Calu3 (cell line): Measurements from ENCODE around the gene IMMP2L. TPM values are rescaled to one million over a fixed set of nuclear protein-coding genes. Genes with fewer than 3 reads are reported as not detected.

Experiments used
- BruUV-seq: library from RNA; stranded (reverse); fragments of 400-500 nt; replicated peaks from 2 replicates; lab custom pipeline; 2021; lab: Mats Ljungman, UMichigan
- CTCF ChIA-PET: fragments of 300-600 bp; sonication (Branson Sonifier 250); formaldehyde crosslinking; loops from one replicate; lab custom pipeline; 2022; ENCODE audit warnings: antibody characterized with exemption; lab: Charles Lee
- DNase-seq: peaks from one replicate; pipeline ENCODE4 v3.0.0; 2022
- H3K27ac Mint-ChIP-seq: one replicate; pipeline ENCODE4 v1.8.0; 2022; ENCODE audit warnings: mixed read lengths; ENCODE audit not compliant: unreplicated experiment
- H3K27me3 Mint-ChIP-seq: one replicate; pipeline ENCODE4 v1.8.0; 2022; ENCODE audit warnings: mixed read lengths; ENCODE audit not compliant: unreplicated experiment
- H3K36me3 Mint-ChIP-seq: one replicate; pipeline ENCODE4 v1.8.0; 2022; ENCODE audit warnings: mild to moderate bottlenecking, moderate library complexity, mixed read lengths; ENCODE audit not compliant: insufficient read depth, unreplicated experiment
- H3K4me1 Mint-ChIP-seq: one replicate; pipeline ENCODE4 v1.8.0; 2022; ENCODE audit warnings: mild to moderate bottlenecking, low read depth, mixed read lengths; ENCODE audit not compliant: unreplicated experiment
- H3K4me3 Mint-ChIP-seq: one replicate; pipeline ENCODE4 v1.8.0; 2022; ENCODE audit warnings: mild to moderate bottlenecking, low read depth, moderate library complexity, mixed read lengths; ENCODE audit not compliant: unreplicated experiment
- H3K9me3 Mint-ChIP-seq: one replicate; pipeline ENCODE4 v1.8.0; 2022; ENCODE audit warnings: low read depth, mixed read lengths; ENCODE audit not compliant: unreplicated experiment
- CTCF ChIP-seq: fragments of 200-600 bp; IDR thresholded peaks from one replicate; pipeline ENCODE4 v1.8.0; 2022; ENCODE audit warnings: antibody characterized with exemption; ENCODE audit not compliant: unreplicated experiment
- intact Hi-C: fragments of 100-400 bp; cut with micrococcal nuclease; formaldehyde crosslinking; loops from one replicate; pipeline ENCODE4 v1.10.0; 2022; ENCODE audit not compliant: unreplicated experiment
- total RNA-seq: library from RNA; stranded (reverse); gene quantifications from 2 replicates; pipeline ENCODE4 v1.2.3, GENCODE V29; 2022

The IMMP2L gene
- total RNA-seq, 1 experiment from 2014 or later, result 28.6 TPM

GRCh38 chr7:110677405-110677804 is 884.9 kb downstream of the IMMP2L start:
- peaks cover 6% of the 10 kb centered on the region for H3K9me3 Mint-ChIP-seq
- H3K36me3 Mint-ChIP-seq, result no peaks in the 10 kb centered on the region
- H3K4me3 Mint-ChIP-seq, result no peak overlapping the region
- intact Hi-C loops, result no loop called here
- TF ChIP-seq CTCF, result no peak
- BruUV-seq, result no TSS peak
- CTCF ChIA-PET, result no interaction called here
- no peak for DNase-seq
- no peaks in the 10 kb centered on the region for H3K27me3 Mint-ChIP-seq
- H3K4me1 Mint-ChIP-seq, result no peaks in the 10 kb centered on the region
- H3K27ac Mint-ChIP-seq, result no peak overlapping the region

- intact Hi-C loops, result no loop called here
- BruUV-seq, result no TSS peak
- H3K27me3 Mint-ChIP-seq, result no peaks in the 10 kb centered on the region
- H3K9me3 Mint-ChIP-seq, result peaks cover 6% of the 10 kb centered on the region
- DNase-seq, result no peak
- CTCF ChIA-PET, result no interaction called here
- no peak overlapping the region for H3K4me3 Mint-ChIP-seq
- no peak for TF ChIP-seq CTCF
- no peaks in the 10 kb centered on the region for H3K36me3 Mint-ChIP-seq
- H3K4me1 Mint-ChIP-seq, result no peaks in the 10 kb centered on the region
- H3K27ac Mint-ChIP-seq, result no peak overlapping the region
Observed at GRCh38 chr7:110676785-110677184, 885.5 kb downstream of the IMMP2L start.

- peaks cover 6% of the 10 kb centered on the region for H3K9me3 Mint-ChIP-seq
- no peaks in the 10 kb centered on the region for H3K4me1 Mint-ChIP-seq
- CTCF ChIA-PET, result no interaction called here
- H3K4me3 Mint-ChIP-seq, result no peak overlapping the region
- no peaks in the 10 kb centered on the region for H3K27me3 Mint-ChIP-seq
- TF ChIP-seq CTCF, result no peak
- no peak for DNase-seq
- intact Hi-C loops, result no loop called here
- H3K27ac Mint-ChIP-seq, result no peak overlapping the region
- BruUV-seq, result no TSS peak
- no peaks in the 10 kb centered on the region for H3K36me3 Mint-ChIP-seq
Observed at GRCh38 chr7:110675383-110676103, 886.7 kb downstream of the IMMP2L start.

- no peak for DNase-seq
- peaks cover 6% of the 10 kb centered on the region for H3K9me3 Mint-ChIP-seq
- TF ChIP-seq CTCF, result no peak
- intact Hi-C loops, result no loop called here
- no TSS peak for BruUV-seq
- no peak overlapping the region for H3K4me3 Mint-ChIP-seq
- no peaks in the 10 kb centered on the region for H3K27me3 Mint-ChIP-seq
- H3K4me1 Mint-ChIP-seq, result no peaks in the 10 kb centered on the region
- H3K27ac Mint-ChIP-seq, result no peak overlapping the region
- H3K36me3 Mint-ChIP-seq, result no peaks in the 10 kb centered on the region
- CTCF ChIA-PET, result no interaction called here
Observed at GRCh38 chr7:110673148-110673547, 889.1 kb downstream of the IMMP2L start.
